NT2/D1 (cell line): ENCODE measurements around the gene AGR3.

ENCODE experiments used
- SUZ12 ChIP-seq: IDR thresholded peaks from 2 replicates; pipeline ENCODE4 v1.6.1; 2011; ENCODE audit not compliant: insufficient read length, insufficient read depth; ENCODE audit errors: extremely low read depth
- YY1 ChIP-seq: IDR thresholded peaks from 2 replicates; pipeline ENCODE4 v1.6.1; 2011; ENCODE audit not compliant: insufficient read length, insufficient read depth
- ZNF274 ChIP-seq: IDR thresholded peaks from 2 replicates; pipeline ENCODE4 v1.6.1; 2011; ENCODE audit warnings: mild to moderate bottlenecking, low read depth, low read length

GRCh38 chr7:16880554-16880953 is 1.2 kb downstream of the AGR3 start:
- no peak for TF ChIP-seq ZNF274
- no peak for TF ChIP-seq SUZ12
- TF ChIP-seq YY1, result no peak
